SJSA1 (cell line): ENCODE measurements around the gene CTCFL. TPM values are rescaled to one million over a fixed set of nuclear protein-coding genes. Genes with fewer than 3 reads are reported as not detected.
"Not testable (repeated sequence)": the region's sequence is repeated elsewhere in the genome, so short reads cannot be mapped to it uniquely, and the experiment has no call there.

Source experiments
- DNase-seq, 2 experiments: peaks; one replicate each; pipeline ENCODE4 v3.0.0-alpha.2; 2015 to 2020; ENCODE audit warnings: low spot score in 2 of 2, low read depth in 1 of 2
- H3K27ac ChIP-seq: fragments of 250-450 bp; sonication (Bioruptor Pico); 2 replicates; pipeline ENCODE4 v1.5.1; 2020; ENCODE audit warnings: mild to moderate bottlenecking, moderate library complexity
- H3K27me3 ChIP-seq: fragments of 250-450 bp; sonication (Bioruptor Pico); replicated peaks from 2 replicates; pipeline ENCODE4 v1.5.1; 2020; ENCODE audit warnings: mild to moderate bottlenecking, moderate library complexity
- H3K36me3 ChIP-seq: fragments of 250-450 bp; sonication (Bioruptor Pico); 2 replicates; pipeline ENCODE4 v1.5.1; 2020; ENCODE audit warnings: mild to moderate bottlenecking
- H3K4me1 ChIP-seq: fragments of 250-450 bp; sonication (Bioruptor Pico); replicated peaks from 2 replicates; pipeline ENCODE4 v1.6.1; 2021; ENCODE audit warnings: mild to moderate bottlenecking
- H3K4me3 ChIP-seq: fragments of 250-450 bp; sonication (Bioruptor Pico); 2 replicates; pipeline ENCODE4 v1.5.1; 2020; ENCODE audit warnings: mild to moderate bottlenecking
- H3K9me3 ChIP-seq: fragments of 250-450 bp; sonication (Bioruptor Pico); replicated peaks from 2 replicates; pipeline ENCODE4 v1.5.1; 2020; ENCODE audit warnings: mild to moderate bottlenecking
- total RNA-seq: library from RNA; depleted of rRNA; stranded (reverse); fragments of >200 nt; shearing (Covaris generic); gene quantifications from 2 replicates; pipeline ENCODE4 v1.2.3, GENCODE V29; 2014

Gene CTCFL
- total RNA-seq, 1 experiment from 2014 or later, result not detected

GRCh38 chr20:57502336-57502700 lies 22.6 kb downstream of the CTCFL start:
- H3K9me3 ChIP-seq, result no peaks in the 10 kb centered on the region
- H3K4me3 ChIP-seq, result no peak overlapping the region
- H3K27ac ChIP-seq, result no peak overlapping the region
- peaks cover 22% of the 10 kb centered on the region for H3K4me1 ChIP-seq
- DNase-seq, result no peak
- no peaks in the 10 kb centered on the region for H3K36me3 ChIP-seq
- H3K27me3 ChIP-seq, result peaks cover 5% of the 10 kb centered on the region; the same call in 1 of the 2 replicates

- no peaks in the 10 kb centered on the region for H3K9me3 ChIP-seq
- H3K4me3 ChIP-seq, result no peak overlapping the region
- H3K4me1 ChIP-seq, result peaks cover 20% of the 10 kb centered on the region
- DNase-seq, result peak; percentile 61 to 72
- H3K36me3 ChIP-seq, result no peaks in the 10 kb centered on the region
- H3K27ac ChIP-seq, result peak overlapping the region; percentile 47
- H3K27me3 ChIP-seq, result peaks cover 3% of the 10 kb centered on the region; the same call in 1 of the 2 replicates
These were observed 23.2 kb downstream of the CTCFL start for GRCh38 chr20:57501461-57502335.

GRCh38 chr20:57500962-57501361 lies 24.0 kb downstream of the CTCFL start:
- Histone ChIP-seq H3K4me3 (no peak overlapping the region), H3K27me3 (no peaks in the 10 kb centered on the region), H3K4me1 (peaks cover 20% of the 10 kb centered on the region), H3K36me3 (no peaks in the 10 kb centered on the region), H3K27ac (peak overlapping the region; percentile 47), H3K9me3 (no peaks in the 10 kb centered on the region)
- DNase-seq, result peak; percentile 35 to 44

GRCh38 chr20:57500235-57500634 lies 24.7 kb downstream of the CTCFL start:
- Histone ChIP-seq H3K9me3 (no peaks in the 10 kb centered on the region), H3K27me3 (no peaks in the 10 kb centered on the region), H3K27ac (no peak overlapping the region; the same call in 1 of the 2 replicates), H3K36me3 (no peaks in the 10 kb centered on the region), H3K4me3 (no peak overlapping the region), H3K4me1 (peaks cover 20% of the 10 kb centered on the region)
- no peak for DNase-seq

GRCh38 chr20:57499676-57500075 lies 25.3 kb downstream of the CTCFL start:
- Histone ChIP-seq H3K27ac (no peak overlapping the region), H3K4me1 (peaks cover 20% of the 10 kb centered on the region), H3K27me3 (no peaks in the 10 kb centered on the region), H3K9me3 (no peaks in the 10 kb centered on the region), H3K36me3 (no peaks in the 10 kb centered on the region), H3K4me3 (no peak overlapping the region)
- DNase-seq, result no peak

- Histone ChIP-seq H3K9me3 (no peaks in the 10 kb centered on the region), H3K36me3 (no peaks in the 10 kb centered on the region), H3K27me3 (no peaks in the 10 kb centered on the region), H3K27ac (no peak overlapping the region), H3K4me3 (no peak overlapping the region), H3K4me1 (peaks cover 24% of the 10 kb centered on the region)
- no peak for DNase-seq
These were observed 26.2 kb downstream of the CTCFL start for GRCh38 chr20:57498425-57499400.

- H3K36me3 ChIP-seq, result no peaks in the 10 kb centered on the region
- DNase-seq, result no peak
These were observed 28.3 kb downstream of the CTCFL start for GRCh38 chr20:57496592-57496991.

GRCh38 chr20:57495978-57496377 lies 29.0 kb downstream of the CTCFL start:
- no peaks in the 10 kb centered on the region for H3K27me3 ChIP-seq
- no peaks in the 10 kb centered on the region for H3K9me3 ChIP-seq
- DNase-seq, result no peak
- peaks cover 12% of the 10 kb centered on the region for H3K4me1 ChIP-seq
- no peak overlapping the region for H3K4me3 ChIP-seq
- no peak overlapping the region for H3K27ac ChIP-seq
- H3K36me3 ChIP-seq, result no peaks in the 10 kb centered on the region

More at GRCh38 chr20:57496592-57496991, 28.3 kb downstream of the CTCFL start:
- H3K27ac ChIP-seq, result no peak overlapping the region
- no peaks in the 10 kb centered on the region for H3K9me3 ChIP-seq
- H3K27me3 ChIP-seq, result no peaks in the 10 kb centered on the region
- no peak overlapping the region for H3K4me3 ChIP-seq
- H3K4me1 ChIP-seq, result peaks cover 18% of the 10 kb centered on the region

GRCh38 chr20:57493091-57493615 lies 31.8 kb downstream of the CTCFL start:
- H3K36me3 ChIP-seq, result no peaks in the 10 kb centered on the region
- H3K27me3 ChIP-seq, result no peaks in the 10 kb centered on the region
- H3K9me3 ChIP-seq, result no peaks in the 10 kb centered on the region
- H3K4me3 ChIP-seq, result no peak overlapping the region
- DNase-seq, result no peak
- H3K4me1 ChIP-seq, result peaks cover 3% of the 10 kb centered on the region; the same call in 1 of the 2 replicates
- no peak overlapping the region for H3K27ac ChIP-seq

- H3K9me3 ChIP-seq, result no peaks in the 10 kb centered on the region
- H3K27ac ChIP-seq, result no peak overlapping the region
- H3K4me1 ChIP-seq, result peaks cover 3% of the 10 kb centered on the region; the same call in 1 of the 2 replicates
- no peak overlapping the region for H3K4me3 ChIP-seq
- H3K36me3 ChIP-seq, result no peaks in the 10 kb centered on the region
- DNase-seq, result no peak
- no peaks in the 10 kb centered on the region for H3K27me3 ChIP-seq
These were observed 33.6 kb downstream of the CTCFL start for GRCh38 chr20:57491373-57491772.

GRCh38 chr20:57488277-57488676 lies 36.7 kb downstream of the CTCFL start:
- H3K4me1 ChIP-seq, H3K4me3 ChIP-seq, H3K36me3 ChIP-seq, H3K9me3 ChIP-seq, H3K27ac ChIP-seq, H3K27me3 ChIP-seq, DNase-seq: not testable (repeated sequence)

- no peaks in the 10 kb centered on the region for H3K27me3 ChIP-seq
- DNase-seq, result no peak
These were observed 39.2 kb downstream of the CTCFL start for GRCh38 chr20:57485770-57486169.

GRCh38 chr20:57484772-57485171 lies 40.2 kb downstream of the CTCFL start:
- H3K27ac ChIP-seq, result no peak overlapping the region
- no peak for DNase-seq
- H3K27me3 ChIP-seq, result no peaks in the 10 kb centered on the region
- H3K4me1 ChIP-seq, result no peaks in the 10 kb centered on the region
- no peaks in the 10 kb centered on the region for H3K9me3 ChIP-seq
- H3K4me3 ChIP-seq, result no peak overlapping the region
- H3K36me3 ChIP-seq, result no peaks in the 10 kb centered on the region

More at GRCh38 chr20:57485770-57486169, 39.2 kb downstream of the CTCFL start:
- no peaks in the 10 kb centered on the region for H3K4me1 ChIP-seq
- H3K27ac ChIP-seq, result no peak overlapping the region
- no peaks in the 10 kb centered on the region for H3K36me3 ChIP-seq
- no peaks in the 10 kb centered on the region for H3K9me3 ChIP-seq
- no peak overlapping the region for H3K4me3 ChIP-seq
